ENCODE data around the gene PSENEN. TPM values are rescaled to one million over a fixed set of nuclear protein-coding genes. Genes with fewer than 3 reads are reported as not detected.

PSENEN gene
- total RNA-seq, 1 donor from 2014 or later: 59.7 TPM

- H3K36me3 ChIP-seq (ENCODE audit: control insufficient read depth, insufficient read depth, low read length): no peaks in the 10 kb centered on the region
- H3K4me3 ChIP-seq (ENCODE audit: low read depth, low read length): peak within 1 kb of the TSS; percentile 76
- DNase-seq (ENCODE audit: low read depth): peak; percentile 67
- no peaks in the 10 kb centered on the region for H3K27me3 ChIP-seq (ENCODE audit: control insufficient read depth, insufficient read depth, low read length)
- TF ChIP-seq CTCF (IDR thresholded peaks at IDR 0.05; ENCODE audit: insufficient read depth, low read length, poor library complexity, severe bottlenecking): no peak
Measured at GRCh38 chr19:35775298-35776101, 30.0 kb downstream of the PSENEN start, which contains the start of gene ARHGAP33. TSS of gene ARHGAP33 (plus strand) at chr19:35775564. CDS start at chr19:35775659, 95 bp downstream.

GRCh38 chr19:35776102-35776788 is 30.8 kb downstream of the PSENEN start:
- H3K36me3 ChIP-seq (ENCODE audit: control insufficient read depth, insufficient read depth, low read length): no peaks in the 10 kb centered on the region
- TF ChIP-seq CTCF (IDR thresholded peaks at IDR 0.05; ENCODE audit: insufficient read depth, low read length, poor library complexity, severe bottlenecking): no peak
- no peaks in the 10 kb centered on the region for H3K27me3 ChIP-seq (ENCODE audit: control insufficient read depth, insufficient read depth, low read length)
- DNase-seq (ENCODE audit: low read depth): no peak
- H3K4me3 ChIP-seq (ENCODE audit: low read depth, low read length): peak overlapping the region; percentile 76

GRCh38 chr19:35777086-35777841 is 31.8 kb downstream of the PSENEN start:
- no peak for DNase-seq (ENCODE audit: low read depth)
- Histone ChIP-seq H3K27me3 (ENCODE audit: control insufficient read depth, insufficient read depth, low read length) (no peaks in the 10 kb centered on the region), H3K36me3 (ENCODE audit: control insufficient read depth, insufficient read depth, low read length) (no peaks in the 10 kb centered on the region), H3K4me3 (ENCODE audit: low read depth, low read length) (no peak overlapping the region)
- no peak for TF ChIP-seq CTCF (IDR thresholded peaks at IDR 0.05; ENCODE audit: insufficient read depth, low read length, poor library complexity, severe bottlenecking)

GRCh38 chr19:35777961-35778360 is 32.5 kb downstream of the PSENEN start:
- TF ChIP-seq CTCF (IDR thresholded peaks at IDR 0.05; ENCODE audit: insufficient read depth, low read length, poor library complexity, severe bottlenecking): no peak
- DNase-seq (ENCODE audit: low read depth): no peak

GRCh38 chr19:35779033-35779432 is 33.6 kb downstream of the PSENEN start:
- Histone ChIP-seq H3K27me3 (ENCODE audit: control insufficient read depth, insufficient read depth, low read length) (no peaks in the 10 kb centered on the region), H3K4me3 (ENCODE audit: low read depth, low read length) (no peak overlapping the region), H3K36me3 (ENCODE audit: control insufficient read depth, insufficient read depth, low read length) (no peaks in the 10 kb centered on the region)
- no peak for DNase-seq (ENCODE audit: low read depth)
- no peak for TF ChIP-seq CTCF (IDR thresholded peaks at IDR 0.05; ENCODE audit: insufficient read depth, low read length, poor library complexity, severe bottlenecking)

More at GRCh38 chr19:35777961-35778360, 32.5 kb downstream of the PSENEN start:
- Histone ChIP-seq H3K36me3 (ENCODE audit: control insufficient read depth, insufficient read depth, low read length) (no peaks in the 10 kb centered on the region), H3K4me3 (ENCODE audit: low read depth, low read length) (no peak overlapping the region), H3K27me3 (ENCODE audit: control insufficient read depth, insufficient read depth, low read length) (no peaks in the 10 kb centered on the region)
